ENCODE data around the gene APRT. TPM values are rescaled to one million over a fixed set of nuclear protein-coding genes. Genes with fewer than 3 reads are reported as not detected.

The APRT gene
- total and polyA plus RNA-seq, 9 of the 15 experiments (the other 6 are each of a cell fraction or from before 2014, with no cell fraction given), result 41.7 to 409 (median 146) TPM

- TF ChIP-seq FIP1L1 (IDR thresholded peaks at IDR 0.05; ENCODE audit: low read depth, low read length, poor library complexity, severe bottlenecking) (no peak), MYC (IDR thresholded peaks at IDR 0.05; ENCODE audit: low read depth, low read length) (no peak), MYC (CRISPR knock-in tag; IDR thresholded peaks at IDR 0.05; ENCODE audit: borderline replicate concordance, low read depth) (no peak), E2F8 (IDR thresholded peaks at IDR 0.05; ENCODE audit: low read depth, partially characterized antibody) (no peak), NFE2 (IDR thresholded peaks at IDR 0.05; ENCODE audit: low read depth) (no peak), ZNF583 (CRISPR knock-in tag; IDR thresholded peaks at IDR 0.05) (no peak), NCOA2 (IDR thresholded peaks at IDR 0.05; ENCODE audit: partially characterized antibody in 2 of 2) (no peak), HMBOX1 (IDR thresholded peaks at IDR 0.05) (no peak), ZNF316 (IDR thresholded peaks at IDR 0.05) (no peak), FOXP1 (CRISPR knock-in tag; IDR thresholded peaks at IDR 0.05) (no peak), HMGN3 (IDR thresholded peaks at IDR 0.05; ENCODE audit: borderline replicate concordance, extremely low read depth, insufficient read length, low read depth, low read length) (no peak), ZNF507 (tag; conservative IDR thresholded peaks at IDR 0.05) (no peak), ZNF224 (CRISPR knock-in tag; IDR thresholded peaks at IDR 0.05) (no peak), E2F1 (CRISPR knock-in tag; IDR thresholded peaks at IDR 0.05) (no peak), ELF2 (CRISPR knock-in tag; IDR thresholded peaks at IDR 0.05) (no peak), AFF1 (IDR thresholded peaks at IDR 0.05; ENCODE audit: low read depth in 1 of 2, partially characterized antibody in 2 of 2) (no peak)
Observed at GRCh38 chr16:88763502-88764053, 48.1 kb downstream of the APRT start (continued).
